SK-N-SH (cell line): ENCODE data around the gene VPS18.

Experiments used
- GATA2 ChIP-seq: sonication (generic); formaldehyde crosslinking; IDR thresholded peaks from 2 replicates; pipeline ENCODE4 v1.5.0; 2020; ENCODE audit warnings: mild to moderate bottlenecking, missing genetic modification reagents
- JUND ChIP-seq: IDR thresholded peaks from 2 replicates; pipeline ENCODE4 v1.4.0; 2012
- MAX ChIP-seq: IDR thresholded peaks from 2 replicates; pipeline ENCODE4 v1.4.0; 2012; ENCODE audit warnings: low read depth
- POLR2AphosphoS5 ChIP-seq: IDR thresholded peaks from 2 replicates; pipeline ENCODE4 v1.6.1; 2012; ENCODE audit warnings: low read depth, low read length
- TAF1 ChIP-seq: IDR thresholded peaks from 2 replicates; pipeline ENCODE4 v1.6.1; 2012; ENCODE audit warnings: low read depth, mild to moderate bottlenecking, low read length, moderate library complexity, borderline replicate concordance
- TF ChIP-seq, protein P1 (sequence below): fragments of 200-600 bp; sonication (generic); IDR thresholded peaks from 2 replicates; pipeline ENCODE4 v1.6.1; 2017; ENCODE audit warnings: antibody characterized with exemption, mild to moderate bottlenecking, moderate library complexity
- TF ChIP-seq, protein P2 (sequence below): IDR thresholded peaks from 2 replicates; pipeline ENCODE4 v1.6.1; 2012; ENCODE audit warnings: mild to moderate bottlenecking, low read depth, low read length, moderate library complexity
- TF ChIP-seq, protein P3 (sequence below): fragments of 150-350 bp; IDR thresholded peaks from 2 replicates; pipeline ENCODE4 v1.6.1; 2017; ENCODE audit warnings: antibody characterized with exemption, low read length, low read depth, borderline replicate concordance

DNA sequence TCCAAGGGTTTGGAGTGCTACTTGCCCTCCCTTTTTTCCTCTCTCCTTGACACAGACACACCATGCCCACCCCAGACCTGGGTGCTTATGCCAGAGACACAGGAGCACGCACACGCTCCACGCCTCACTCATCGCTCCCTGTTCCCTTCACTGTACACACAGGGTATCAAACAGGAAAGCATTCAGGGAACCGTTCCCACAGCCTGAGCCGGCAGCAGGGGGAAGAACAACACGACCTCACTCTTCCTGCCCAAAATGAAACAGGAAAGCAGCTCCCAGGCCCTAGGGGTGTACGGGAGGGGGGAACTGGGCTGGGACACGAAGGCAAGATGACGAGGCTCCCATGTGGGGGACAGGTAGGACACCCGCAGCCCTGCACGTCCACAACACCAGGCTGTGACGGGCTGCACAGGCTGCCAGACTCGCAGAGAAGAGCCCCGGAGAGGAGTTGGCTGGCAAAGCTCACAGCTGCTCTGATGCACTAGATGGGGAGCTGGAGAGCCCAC lies 46.1 kb downstream of the VPS18 start:
- TF ChIP-seq, protein P1, sequence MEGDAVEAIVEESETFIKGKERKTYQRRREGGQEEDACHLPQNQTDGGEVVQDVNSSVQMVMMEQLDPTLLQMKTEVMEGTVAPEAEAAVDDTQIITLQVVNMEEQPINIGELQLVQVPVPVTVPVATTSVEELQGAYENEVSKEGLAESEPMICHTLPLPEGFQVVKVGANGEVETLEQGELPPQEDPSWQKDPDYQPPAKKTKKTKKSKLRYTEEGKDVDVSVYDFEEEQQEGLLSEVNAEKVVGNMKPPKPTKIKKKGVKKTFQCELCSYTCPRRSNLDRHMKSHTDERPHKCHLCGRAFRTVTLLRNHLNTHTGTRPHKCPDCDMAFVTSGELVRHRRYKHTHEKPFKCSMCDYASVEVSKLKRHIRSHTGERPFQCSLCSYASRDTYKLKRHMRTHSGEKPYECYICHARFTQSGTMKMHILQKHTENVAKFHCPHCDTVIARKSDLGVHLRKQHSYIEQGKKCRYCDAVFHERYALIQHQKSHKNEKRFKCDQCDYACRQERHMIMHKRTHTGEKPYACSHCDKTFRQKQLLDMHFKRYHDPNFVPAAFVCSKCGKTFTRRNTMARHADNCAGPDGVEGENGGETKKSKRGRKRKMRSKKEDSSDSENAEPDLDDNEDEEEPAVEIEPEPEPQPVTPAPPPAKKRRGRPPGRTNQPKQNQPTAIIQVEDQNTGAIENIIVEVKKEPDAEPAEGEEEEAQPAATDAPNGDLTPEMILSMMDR = no peak
- TF ChIP-seq, protein P2, sequence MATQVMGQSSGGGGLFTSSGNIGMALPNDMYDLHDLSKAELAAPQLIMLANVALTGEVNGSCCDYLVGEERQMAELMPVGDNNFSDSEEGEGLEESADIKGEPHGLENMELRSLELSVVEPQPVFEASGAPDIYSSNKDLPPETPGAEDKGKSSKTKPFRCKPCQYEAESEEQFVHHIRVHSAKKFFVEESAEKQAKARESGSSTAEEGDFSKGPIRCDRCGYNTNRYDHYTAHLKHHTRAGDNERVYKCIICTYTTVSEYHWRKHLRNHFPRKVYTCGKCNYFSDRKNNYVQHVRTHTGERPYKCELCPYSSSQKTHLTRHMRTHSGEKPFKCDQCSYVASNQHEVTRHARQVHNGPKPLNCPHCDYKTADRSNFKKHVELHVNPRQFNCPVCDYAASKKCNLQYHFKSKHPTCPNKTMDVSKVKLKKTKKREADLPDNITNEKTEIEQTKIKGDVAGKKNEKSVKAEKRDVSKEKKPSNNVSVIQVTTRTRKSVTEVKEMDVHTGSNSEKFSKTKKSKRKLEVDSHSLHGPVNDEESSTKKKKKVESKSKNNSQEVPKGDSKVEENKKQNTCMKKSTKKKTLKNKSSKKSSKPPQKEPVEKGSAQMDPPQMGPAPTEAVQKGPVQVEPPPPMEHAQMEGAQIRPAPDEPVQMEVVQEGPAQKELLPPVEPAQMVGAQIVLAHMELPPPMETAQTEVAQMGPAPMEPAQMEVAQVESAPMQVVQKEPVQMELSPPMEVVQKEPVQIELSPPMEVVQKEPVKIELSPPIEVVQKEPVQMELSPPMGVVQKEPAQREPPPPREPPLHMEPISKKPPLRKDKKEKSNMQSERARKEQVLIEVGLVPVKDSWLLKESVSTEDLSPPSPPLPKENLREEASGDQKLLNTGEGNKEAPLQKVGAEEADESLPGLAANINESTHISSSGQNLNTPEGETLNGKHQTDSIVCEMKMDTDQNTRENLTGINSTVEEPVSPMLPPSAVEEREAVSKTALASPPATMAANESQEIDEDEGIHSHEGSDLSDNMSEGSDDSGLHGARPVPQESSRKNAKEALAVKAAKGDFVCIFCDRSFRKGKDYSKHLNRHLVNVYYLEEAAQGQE = no peak
- TF ChIP-seq POLR2AphosphoS5 = no peak
- TF ChIP-seq, protein P3, sequence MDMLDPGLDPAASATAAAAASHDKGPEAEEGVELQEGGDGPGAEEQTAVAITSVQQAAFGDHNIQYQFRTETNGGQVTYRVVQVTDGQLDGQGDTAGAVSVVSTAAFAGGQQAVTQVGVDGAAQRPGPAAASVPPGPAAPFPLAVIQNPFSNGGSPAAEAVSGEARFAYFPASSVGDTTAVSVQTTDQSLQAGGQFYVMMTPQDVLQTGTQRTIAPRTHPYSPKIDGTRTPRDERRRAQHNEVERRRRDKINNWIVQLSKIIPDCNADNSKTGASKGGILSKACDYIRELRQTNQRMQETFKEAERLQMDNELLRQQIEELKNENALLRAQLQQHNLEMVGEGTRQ = no peak
- no peak for TF ChIP-seq GATA2 (CRISPR knock-in tag)
- TF ChIP-seq JUND = no peak
- TF ChIP-seq TAF1 = no peak
- no peak for TF ChIP-seq MAX
